ENCODE data around the gene RNF41. TPM values are rescaled to one million over a fixed set of nuclear protein-coding genes. Genes with fewer than 3 reads are reported as not detected.

The RNF41 gene
- total and polyA plus RNA-seq, 2 of the 13 experiments (the other 11 are each of a cell fraction or from before 2014, with no cell fraction given), result 27.1 to 39.4 TPM

- TF ChIP-seq, protein P1, sequence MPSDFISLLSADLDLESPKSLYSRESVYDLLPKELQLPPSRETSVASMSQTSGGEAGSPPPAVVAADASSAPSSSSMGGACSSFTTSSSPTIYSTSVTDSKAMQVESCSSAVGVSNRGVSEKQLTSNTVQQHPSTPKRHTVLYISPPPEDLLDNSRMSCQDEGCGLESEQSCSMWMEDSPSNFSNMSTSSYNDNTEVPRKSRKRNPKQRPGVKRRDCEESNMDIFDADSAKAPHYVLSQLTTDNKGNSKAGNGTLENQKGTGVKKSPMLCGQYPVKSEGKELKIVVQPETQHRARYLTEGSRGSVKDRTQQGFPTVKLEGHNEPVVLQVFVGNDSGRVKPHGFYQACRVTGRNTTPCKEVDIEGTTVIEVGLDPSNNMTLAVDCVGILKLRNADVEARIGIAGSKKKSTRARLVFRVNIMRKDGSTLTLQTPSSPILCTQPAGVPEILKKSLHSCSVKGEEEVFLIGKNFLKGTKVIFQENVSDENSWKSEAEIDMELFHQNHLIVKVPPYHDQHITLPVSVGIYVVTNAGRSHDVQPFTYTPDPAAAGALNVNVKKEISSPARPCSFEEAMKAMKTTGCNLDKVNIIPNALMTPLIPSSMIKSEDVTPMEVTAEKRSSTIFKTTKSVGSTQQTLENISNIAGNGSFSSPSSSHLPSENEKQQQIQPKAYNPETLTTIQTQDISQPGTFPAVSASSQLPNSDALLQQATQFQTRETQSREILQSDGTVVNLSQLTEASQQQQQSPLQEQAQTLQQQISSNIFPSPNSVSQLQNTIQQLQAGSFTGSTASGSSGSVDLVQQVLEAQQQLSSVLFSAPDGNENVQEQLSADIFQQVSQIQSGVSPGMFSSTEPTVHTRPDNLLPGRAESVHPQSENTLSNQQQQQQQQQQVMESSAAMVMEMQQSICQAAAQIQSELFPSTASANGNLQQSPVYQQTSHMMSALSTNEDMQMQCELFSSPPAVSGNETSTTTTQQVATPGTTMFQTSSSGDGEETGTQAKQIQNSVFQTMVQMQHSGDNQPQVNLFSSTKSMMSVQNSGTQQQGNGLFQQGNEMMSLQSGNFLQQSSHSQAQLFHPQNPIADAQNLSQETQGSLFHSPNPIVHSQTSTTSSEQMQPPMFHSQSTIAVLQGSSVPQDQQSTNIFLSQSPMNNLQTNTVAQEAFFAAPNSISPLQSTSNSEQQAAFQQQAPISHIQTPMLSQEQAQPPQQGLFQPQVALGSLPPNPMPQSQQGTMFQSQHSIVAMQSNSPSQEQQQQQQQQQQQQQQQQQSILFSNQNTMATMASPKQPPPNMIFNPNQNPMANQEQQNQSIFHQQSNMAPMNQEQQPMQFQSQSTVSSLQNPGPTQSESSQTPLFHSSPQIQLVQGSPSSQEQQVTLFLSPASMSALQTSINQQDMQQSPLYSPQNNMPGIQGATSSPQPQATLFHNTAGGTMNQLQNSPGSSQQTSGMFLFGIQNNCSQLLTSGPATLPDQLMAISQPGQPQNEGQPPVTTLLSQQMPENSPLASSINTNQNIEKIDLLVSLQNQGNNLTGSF (CRISPR knock-in tag; IDR thresholded peaks at IDR 0.05), result no peak
- TF ChIP-seq RBFOX2 (IDR thresholded peaks at IDR 0.05; ENCODE audit: low read depth, low read length) (peak; percentile 54), ZBED4 (CRISPR knock-in tag; IDR thresholded peaks at IDR 0.05; ENCODE audit: borderline replicate concordance) (no peak), NCOA1 (CRISPR knock-in tag; IDR thresholded peaks at IDR 0.05) (no peak), ZMAT3 (CRISPR knock-in tag; conservative IDR thresholded peaks at IDR 0.05) (0 out of 2 replicates have a peak, but pooled peaks have one; percentile 57), TBL1XR1 (IDR thresholded peaks at IDR 0.05; ENCODE audit: borderline replicate concordance, low read length, partially characterized antibody) (no peak), NFKB2 (CRISPR knock-in tag; IDR thresholded peaks at IDR 0.05; ENCODE audit: borderline replicate concordance) (peak; percentile 65; the same call in 1 of the 2 replicates)
- TF ChIP-seq, protein P2, sequence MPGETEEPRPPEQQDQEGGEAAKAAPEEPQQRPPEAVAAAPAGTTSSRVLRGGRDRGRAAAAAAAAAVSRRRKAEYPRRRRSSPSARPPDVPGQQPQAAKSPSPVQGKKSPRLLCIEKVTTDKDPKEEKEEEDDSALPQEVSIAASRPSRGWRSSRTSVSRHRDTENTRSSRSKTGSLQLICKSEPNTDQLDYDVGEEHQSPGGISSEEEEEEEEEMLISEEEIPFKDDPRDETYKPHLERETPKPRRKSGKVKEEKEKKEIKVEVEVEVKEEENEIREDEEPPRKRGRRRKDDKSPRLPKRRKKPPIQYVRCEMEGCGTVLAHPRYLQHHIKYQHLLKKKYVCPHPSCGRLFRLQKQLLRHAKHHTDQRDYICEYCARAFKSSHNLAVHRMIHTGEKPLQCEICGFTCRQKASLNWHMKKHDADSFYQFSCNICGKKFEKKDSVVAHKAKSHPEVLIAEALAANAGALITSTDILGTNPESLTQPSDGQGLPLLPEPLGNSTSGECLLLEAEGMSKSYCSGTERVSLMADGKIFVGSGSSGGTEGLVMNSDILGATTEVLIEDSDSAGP (CRISPR knock-in tag; IDR thresholded peaks at IDR 0.05; ENCODE audit: borderline replicate concordance), result peak; percentile 42; the same call in 1 of the 2 replicates
- TF ChIP-seq, protein P3, sequence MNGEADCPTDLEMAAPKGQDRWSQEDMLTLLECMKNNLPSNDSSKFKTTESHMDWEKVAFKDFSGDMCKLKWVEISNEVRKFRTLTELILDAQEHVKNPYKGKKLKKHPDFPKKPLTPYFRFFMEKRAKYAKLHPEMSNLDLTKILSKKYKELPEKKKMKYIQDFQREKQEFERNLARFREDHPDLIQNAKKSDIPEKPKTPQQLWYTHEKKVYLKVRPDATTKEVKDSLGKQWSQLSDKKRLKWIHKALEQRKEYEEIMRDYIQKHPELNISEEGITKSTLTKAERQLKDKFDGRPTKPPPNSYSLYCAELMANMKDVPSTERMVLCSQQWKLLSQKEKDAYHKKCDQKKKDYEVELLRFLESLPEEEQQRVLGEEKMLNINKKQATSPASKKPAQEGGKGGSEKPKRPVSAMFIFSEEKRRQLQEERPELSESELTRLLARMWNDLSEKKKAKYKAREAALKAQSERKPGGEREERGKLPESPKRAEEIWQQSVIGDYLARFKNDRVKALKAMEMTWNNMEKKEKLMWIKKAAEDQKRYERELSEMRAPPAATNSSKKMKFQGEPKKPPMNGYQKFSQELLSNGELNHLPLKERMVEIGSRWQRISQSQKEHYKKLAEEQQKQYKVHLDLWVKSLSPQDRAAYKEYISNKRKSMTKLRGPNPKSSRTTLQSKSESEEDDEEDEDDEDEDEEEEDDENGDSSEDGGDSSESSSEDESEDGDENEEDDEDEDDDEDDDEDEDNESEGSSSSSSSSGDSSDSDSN (CRISPR knock-in tag; IDR thresholded peaks at IDR 0.05), result 0 out of 2 replicates have a peak, but pooled peaks have one; percentile 38
Measured at GRCh38 chr12:56231184-56231582, 9.5 kb upstream of the RNF41 start (continued).

Data from HepG2 (cell line).